GM23338 (cell line): Measurements from ENCODE around the gene ARL15. TPM values are rescaled to one million over a fixed set of nuclear protein-coding genes. Genes with fewer than 3 reads are reported as not detected.

Experiments
- ATAC-seq: fragments of 200-7000 bp; cut with Tn5 transposase; 3 replicates; pipeline ENCODE4 v1.9.1; 2020
- DNase-seq: peaks from one replicate; pipeline ENCODE4 v3.0.0-alpha.2; 2015; ENCODE audit warnings: low spot score
- H2AFZ ChIP-seq: fragments of 200-600 bp; sonication (generic); 2 replicates; pipeline ENCODE4 v1.8.0; 2016; ENCODE audit warnings: antibody characterized with exemption, mild to moderate bottlenecking, moderate library complexity
- H3F3A ChIP-seq: fragments of 200-600 bp; sonication (generic); replicated peaks from 2 replicates; pipeline ENCODE4 v1.8.0; 2017; ENCODE audit warnings: antibody characterized with exemption, mixed run types, low read depth
- H3K27ac ChIP-seq: fragments of 200-600 bp; sonication (generic); 2 replicates; pipeline ENCODE4 v1.6.1; 2016; ENCODE audit warnings: low read depth
- H3K27me3 ChIP-seq: fragments of 200-600 bp; sonication (generic); 2 replicates; pipeline ENCODE4 v1.8.0; 2016; ENCODE audit warnings: mild to moderate bottlenecking, mixed run types, moderate library complexity; ENCODE audit not compliant: insufficient read depth
- H3K36me3 ChIP-seq: fragments of 200-600 bp; sonication (generic); 2 replicates; pipeline ENCODE4 v1.8.0; 2016; ENCODE audit warnings: mild to moderate bottlenecking; ENCODE audit not compliant: insufficient read depth
- H3K4me1 ChIP-seq: fragments of 200-600 bp; sonication (generic); 2 replicates; pipeline ENCODE4 v1.8.0; 2016; ENCODE audit warnings: mild to moderate bottlenecking, moderate library complexity; ENCODE audit not compliant: insufficient read depth
- H3K4me2 ChIP-seq: fragments of 200-600 bp; sonication (generic); 2 replicates; pipeline ENCODE4 v1.7.1; 2017; ENCODE audit warnings: mixed run types
- H3K4me3 ChIP-seq: fragments of 200-600 bp; sonication (generic); 2 replicates; pipeline ENCODE4 v1.6.1; 2016; ENCODE audit warnings: mixed run types
- H3K79me2 ChIP-seq: fragments of 200-600 bp; sonication (generic); replicated peaks from 2 replicates; pipeline ENCODE4 v1.8.0; 2017; ENCODE audit warnings: mild to moderate bottlenecking; ENCODE audit not compliant: insufficient read depth
- H3K9me2 ChIP-seq: fragments of 200-600 bp; sonication (generic); 2 replicates; pipeline ENCODE4 v1.8.0; 2017; ENCODE audit not compliant: insufficient read depth
- H4K20me1 ChIP-seq: fragments of 200-600 bp; sonication (generic); replicated peaks from 2 replicates; pipeline ENCODE4 v1.8.0; 2017; ENCODE audit warnings: mild to moderate bottlenecking; ENCODE audit not compliant: insufficient read depth
- H3K27ac Mint-ChIP-seq: 2 replicates; pipeline ENCODE4 v1.8.0; 2020; ENCODE audit warnings: inconsistent platforms, mild to moderate bottlenecking, moderate library complexity, mixed read lengths
- H3K27me3 Mint-ChIP-seq: 3 replicates; pipeline ENCODE4 v1.8.0; 2022; ENCODE audit warnings: low read depth, mild to moderate bottlenecking, moderate library complexity, mixed read lengths, inconsistent platforms; ENCODE audit not compliant: insufficient read depth, poor library complexity
- H3K36me3 Mint-ChIP-seq: 3 replicates; pipeline ENCODE4 v1.8.0; 2021; ENCODE audit warnings: low read depth, mild to moderate bottlenecking, inconsistent platforms, moderate library complexity, mixed read lengths
- H3K4me1 Mint-ChIP-seq: 3 replicates; pipeline ENCODE4 v1.8.0; 2020; ENCODE audit warnings: mild to moderate bottlenecking, inconsistent platforms, mixed read lengths
- H3K4me3 Mint-ChIP-seq: 3 replicates; pipeline ENCODE4 v1.8.0; 2021; ENCODE audit warnings: moderate library complexity, mild to moderate bottlenecking, inconsistent platforms, mixed read lengths
- H3K9me3 Mint-ChIP-seq: 3 replicates; pipeline ENCODE4 v1.8.0; 2020; ENCODE audit warnings: moderate library complexity, mild to moderate bottlenecking, inconsistent platforms, mixed read lengths
- EZH2phosphoT487 ChIP-seq: fragments of 200-600 bp; sonication (generic); IDR thresholded peaks from one replicate; pipeline ENCODE4 v1.8.1; 2018; ENCODE audit warnings: antibody characterized with exemption; ENCODE audit not compliant: unreplicated experiment
- JUNB ChIP-seq: IDR thresholded peaks from one replicate; pipeline ENCODE4 v1.6.1; 2016; ENCODE audit warnings: antibody characterized with exemption; ENCODE audit not compliant: unreplicated experiment
- POLR2AphosphoS5 ChIP-seq: IDR thresholded peaks from 2 replicates; pipeline ENCODE4 v1.6.1; 2016; ENCODE audit warnings: antibody characterized with exemption, low read depth
- STAT1 ChIP-seq: IDR thresholded peaks from one replicate; pipeline ENCODE4 v1.6.1; 2016; ENCODE audit warnings: antibody characterized with exemption; ENCODE audit not compliant: unreplicated experiment
- ZNF114 ChIP-seq: fragments of 250-450 bp; sonication (Bioruptor Pico); IDR thresholded peaks from 2 replicates; pipeline ENCODE4 v1.5.0; 2020; ENCODE audit warnings: mild to moderate bottlenecking, moderate library complexity
- ZNF331 ChIP-seq: fragments of 250-450 bp; sonication (Bioruptor Pico); IDR thresholded peaks from 2 replicates; pipeline ENCODE4 v1.5.0; 2020; ENCODE audit warnings: low read depth, mild to moderate bottlenecking, moderate library complexity
- polyA plus RNA-seq: library from polyadenylated mRNA; unstranded; fragments of >200 nt; fragmentation: Nextera tagmentation; extraction: Ambion mirVana; gene quantifications from 2 replicates; pipeline ENCODE4 v1.2.1, GENCODE V29; 2016
- total RNA-seq: library from RNA; depleted of rRNA; stranded (reverse); fragments of >200 nt; shearing (Covaris generic); gene quantifications from 2 replicates; pipeline ENCODE4 v1.2.3, GENCODE V29; 2014
- TF ChIP-seq, protein P1 (sequence below), 2 experiments: fragments of 200-600 bp in 1 of 2; sonication (generic) in 1 of 2; conservative IDR thresholded peaks; 2 replicates each; pipeline versions ENCODE4 v1.5.1 to v1.6.1; 2016 to 2017; ENCODE audit warnings: antibody characterized with exemption in 2 of 2, low read depth in 2 of 2, mild to moderate bottlenecking in 2 of 2, moderate library complexity in 1 of 2

ARL15 gene
- total and polyA plus RNA-seq, 2 experiments from 2014 or later, result 13.0 to 54.0 TPM

DNA sequence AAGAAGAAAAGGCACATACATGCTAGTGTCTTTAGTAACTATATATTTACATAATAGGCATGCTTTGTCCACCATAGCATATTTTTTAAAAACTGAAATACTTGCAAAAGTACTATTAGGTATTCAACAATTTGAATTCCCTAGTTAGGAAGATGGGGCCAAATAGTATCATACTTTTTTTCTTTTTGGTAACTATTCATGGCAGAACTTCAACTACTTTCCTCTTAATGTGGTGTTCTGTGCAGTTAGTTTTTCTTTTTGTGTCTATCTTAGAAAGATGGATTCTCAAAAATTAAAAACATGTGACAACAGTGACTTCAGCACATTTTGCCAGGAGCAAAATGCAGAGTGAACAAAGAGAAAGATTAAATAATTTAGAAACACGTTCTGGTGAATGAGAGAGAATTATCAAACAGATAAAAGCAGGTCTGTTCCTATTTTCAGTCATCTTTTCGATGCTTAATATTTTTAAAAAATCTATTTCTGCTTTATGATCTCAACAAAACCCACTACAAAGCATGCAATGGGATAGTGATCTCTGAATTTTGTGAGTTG lies 341.1 kb downstream of the ARL15 start:
- H3K36me3 Mint-ChIP-seq, result peaks cover 5% of the 10 kb centered on the region; the same call in 1 of the 3 replicates
- no peak for ATAC-seq
- Histone ChIP-seq H3K79me2 (no peaks in the 10 kb centered on the region), H3K4me3 (no peak overlapping the region), H3F3A (no peaks in the 10 kb centered on the region), H3K4me1 (no peaks in the 10 kb centered on the region), H3K27me3 (no peaks in the 10 kb centered on the region), H4K20me1 (no peaks in the 10 kb centered on the region), H3K36me3 (no peaks in the 10 kb centered on the region; the same call in 1 of the 2 replicates), H3K27ac (no peak overlapping the region; the same call in 1 of the 2 replicates), H2AFZ (no peak overlapping the region), H3K9me2 (no peaks in the 10 kb centered on the region), H3K4me2 (no peak overlapping the region)
- no peak for DNase-seq
- H3K27me3 Mint-ChIP-seq, result no peaks in the 10 kb centered on the region
- H3K9me3 Mint-ChIP-seq, result no peaks in the 10 kb centered on the region
- TF ChIP-seq EZH2phosphoT487, result no peak
- TF ChIP-seq ZNF114 (CRISPR knock-in tag), result no peak
- TF ChIP-seq POLR2AphosphoS5, result no peak
- no peak for TF ChIP-seq STAT1
- TF ChIP-seq, protein P1, sequence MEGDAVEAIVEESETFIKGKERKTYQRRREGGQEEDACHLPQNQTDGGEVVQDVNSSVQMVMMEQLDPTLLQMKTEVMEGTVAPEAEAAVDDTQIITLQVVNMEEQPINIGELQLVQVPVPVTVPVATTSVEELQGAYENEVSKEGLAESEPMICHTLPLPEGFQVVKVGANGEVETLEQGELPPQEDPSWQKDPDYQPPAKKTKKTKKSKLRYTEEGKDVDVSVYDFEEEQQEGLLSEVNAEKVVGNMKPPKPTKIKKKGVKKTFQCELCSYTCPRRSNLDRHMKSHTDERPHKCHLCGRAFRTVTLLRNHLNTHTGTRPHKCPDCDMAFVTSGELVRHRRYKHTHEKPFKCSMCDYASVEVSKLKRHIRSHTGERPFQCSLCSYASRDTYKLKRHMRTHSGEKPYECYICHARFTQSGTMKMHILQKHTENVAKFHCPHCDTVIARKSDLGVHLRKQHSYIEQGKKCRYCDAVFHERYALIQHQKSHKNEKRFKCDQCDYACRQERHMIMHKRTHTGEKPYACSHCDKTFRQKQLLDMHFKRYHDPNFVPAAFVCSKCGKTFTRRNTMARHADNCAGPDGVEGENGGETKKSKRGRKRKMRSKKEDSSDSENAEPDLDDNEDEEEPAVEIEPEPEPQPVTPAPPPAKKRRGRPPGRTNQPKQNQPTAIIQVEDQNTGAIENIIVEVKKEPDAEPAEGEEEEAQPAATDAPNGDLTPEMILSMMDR (conservative IDR thresholded peaks at IDR 0.05; ENCODE audit: low read depth in 2 of 2), result no peak
- H3K27ac Mint-ChIP-seq, result no peak overlapping the region
- 0 out of 3 replicates have a peak, but pooled peaks cover 2% of the 10 kb centered on the region for H3K4me1 Mint-ChIP-seq
- H3K4me3 Mint-ChIP-seq, result no peak overlapping the region

DNA sequence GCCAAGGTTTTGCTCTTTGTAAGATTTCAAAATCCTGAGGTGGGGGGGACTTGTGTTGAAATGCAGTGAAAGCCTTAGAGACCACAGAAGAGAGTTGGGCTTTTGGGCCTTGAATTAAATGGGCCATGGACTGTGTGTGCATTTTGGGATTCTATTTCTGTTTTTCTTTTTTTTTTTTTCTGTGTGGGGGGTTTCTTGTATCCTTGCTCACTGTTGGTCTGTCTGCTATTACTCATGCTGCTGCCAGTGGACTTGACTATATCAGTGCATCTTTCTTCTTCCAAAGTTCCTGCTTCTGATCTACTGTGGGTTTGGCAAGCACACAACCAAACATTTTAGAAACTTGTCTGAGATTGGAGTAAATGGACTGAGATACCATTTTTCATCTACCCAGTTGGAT lies 344.9 kb downstream of the ARL15 start:
- Mint-ChIP-seq H3K9me3 (no peaks in the 10 kb centered on the region), H3K36me3 (peaks cover 5% of the 10 kb centered on the region; the same call in 1 of the 3 replicates), H3K4me3 (no peak overlapping the region), H3K27ac (no peak overlapping the region), H3K4me1 (0 out of 3 replicates have a peak, but pooled peaks cover 2% of the 10 kb centered on the region), H3K27me3 (no peaks in the 10 kb centered on the region)
- no peaks in the 10 kb centered on the region for H3K9me2 ChIP-seq
- no peak for TF ChIP-seq ZNF114 (CRISPR knock-in tag)
- TF ChIP-seq STAT1, result no peak
- TF ChIP-seq POLR2AphosphoS5, result no peak
- no peak for TF ChIP-seq ZNF331 (CRISPR knock-in tag)
- no peak for TF ChIP-seq EZH2phosphoT487
- H3K4me1 ChIP-seq, result no peaks in the 10 kb centered on the region
- H3F3A ChIP-seq, result no peaks in the 10 kb centered on the region
- no peak overlapping the region for H2AFZ ChIP-seq
- H3K79me2 ChIP-seq, result no peaks in the 10 kb centered on the region
- no peaks in the 10 kb centered on the region for H3K36me3 ChIP-seq
- H3K27ac ChIP-seq, result no peak overlapping the region
- no peaks in the 10 kb centered on the region for H3K27me3 ChIP-seq
- H3K4me2 ChIP-seq, result no peak overlapping the region
- DNase-seq, result no peak
- ATAC-seq, result no peak
- H4K20me1 ChIP-seq, result no peaks in the 10 kb centered on the region
- no peak overlapping the region for H3K4me3 ChIP-seq

DNA sequence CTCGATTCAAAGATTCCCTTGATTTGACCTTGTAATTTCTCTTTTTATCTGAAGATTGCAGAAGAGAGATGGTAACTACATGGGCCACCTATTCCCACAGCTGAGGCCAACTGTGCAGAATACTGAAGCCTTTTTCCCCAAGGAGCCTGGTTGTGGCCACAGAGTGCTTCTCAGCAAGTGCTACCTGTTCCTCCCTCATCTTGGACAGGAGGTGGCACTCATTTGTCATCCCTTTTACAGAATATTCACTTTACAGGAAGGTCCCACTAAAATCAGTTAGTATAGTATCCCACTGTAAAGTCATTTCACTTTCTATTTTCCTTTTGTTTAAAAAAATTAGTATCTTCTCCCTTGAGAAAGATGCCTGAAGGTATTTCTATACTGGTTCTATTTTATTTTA lies 346.4 kb downstream of the ARL15 start:
- ATAC-seq, result no peak
- no peaks in the 10 kb centered on the region for H3K79me2 ChIP-seq
- no peak overlapping the region for H3K4me3 ChIP-seq
- no peaks in the 10 kb centered on the region for H3K27me3 ChIP-seq
- Mint-ChIP-seq H3K9me3 (no peaks in the 10 kb centered on the region), H3K36me3 (peaks cover 5% of the 10 kb centered on the region; the same call in 1 of the 3 replicates), H3K4me1 (no peaks in the 10 kb centered on the region), H3K27me3 (no peaks in the 10 kb centered on the region), H3K4me3 (no peak overlapping the region), H3K27ac (no peak overlapping the region)
- H2AFZ ChIP-seq, result no peak overlapping the region
- TF ChIP-seq JUNB, result no peak
- TF ChIP-seq, protein P1 (conservative IDR thresholded peaks at IDR 0.05; ENCODE audit: low read depth in 2 of 2), result peak; percentile 19 to 51; a peak in 2 of 4 replicates
- no peak overlapping the region for H3K4me2 ChIP-seq
- H3K4me1 ChIP-seq, result no peaks in the 10 kb centered on the region
- H3K9me2 ChIP-seq, result no peaks in the 10 kb centered on the region
- peak; percentile 21 for DNase-seq
- H4K20me1 ChIP-seq, result no peaks in the 10 kb centered on the region
- H3K27ac ChIP-seq, result no peak overlapping the region
- no peaks in the 10 kb centered on the region for H3K36me3 ChIP-seq
- H3F3A ChIP-seq, result no peaks in the 10 kb centered on the region
